ENCODE data around the gene IFNL3. TPM values are rescaled to one million over a fixed set of nuclear protein-coding genes. Genes with fewer than 3 reads are reported as not detected.
"Not testable (repeated sequence)": the region's sequence is repeated elsewhere in the genome, so short reads cannot be mapped to it uniquely, and the experiment has no call there.

Gene IFNL3
- not detected for total RNA-seq

DNA sequence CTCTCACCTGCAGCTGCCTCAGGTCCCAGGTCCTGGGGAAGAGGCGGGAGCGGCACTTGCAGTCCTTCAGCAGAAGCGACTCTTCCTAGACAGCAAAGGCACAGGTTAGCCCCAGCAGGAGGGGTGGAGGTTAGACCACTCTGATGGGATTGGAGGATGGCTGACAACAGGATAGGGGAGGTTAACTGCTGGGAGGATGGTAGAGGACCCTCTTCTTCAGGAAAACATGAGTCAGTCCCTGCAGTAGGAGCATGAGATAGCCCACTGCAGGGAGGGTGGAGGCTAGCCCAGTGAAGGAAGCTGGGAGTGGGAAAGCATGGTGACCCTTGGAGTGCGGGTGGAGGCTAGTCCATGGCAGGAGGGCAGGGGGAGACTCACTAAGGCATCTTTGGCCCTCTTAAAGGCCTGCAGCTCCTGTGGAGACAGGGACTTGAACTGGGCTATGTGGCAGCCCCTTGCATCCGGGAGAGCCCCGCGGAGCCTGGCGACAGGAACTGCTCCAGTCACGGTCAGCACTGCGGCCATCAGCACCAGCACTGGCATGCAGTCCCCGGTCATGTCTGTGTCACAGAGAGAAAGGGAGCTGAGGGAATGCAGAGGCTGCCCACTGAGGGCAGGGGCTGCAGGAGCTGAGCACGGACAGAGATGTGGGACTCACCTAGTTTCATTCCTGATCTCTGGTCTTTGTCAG, at the start of gene IFNL3:
TSS of gene IFNL3 (minus strand) at position 597 of the 691 bp plus-strand sequence. CDS start at position 558, 39 bp downstream.
- H3K27me3 ChIP-seq; intact Hi-C loops (cut with DNase I): not testable (repeated sequence)

DNA sequence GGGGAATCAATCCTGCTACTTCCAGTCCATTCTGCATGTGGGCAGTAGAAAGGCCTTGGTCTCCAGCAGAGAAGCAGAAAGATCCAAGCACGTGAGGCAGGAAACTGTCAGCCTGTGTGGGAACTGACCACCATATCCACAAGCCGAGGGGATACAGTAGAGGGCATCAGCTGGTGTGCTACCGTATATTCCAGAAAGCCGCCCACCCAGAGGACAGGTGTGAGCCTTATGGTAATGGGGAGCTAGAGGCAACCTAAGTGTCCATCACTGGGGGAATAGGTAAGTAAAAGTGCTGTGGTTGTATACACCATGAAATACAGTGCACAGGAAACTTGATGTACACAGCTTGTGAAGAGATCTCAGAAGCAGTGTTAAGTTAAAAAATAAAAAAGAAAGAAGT, 48.6 kb upstream of the IFNL3 start:
- Histone ChIP-seq H3K27me3 (no peaks in the 10 kb centered on the region), H3K36me3 (no peaks in the 10 kb centered on the region), H3K9me3 (no peaks in the 10 kb centered on the region), H3K4me1 (no peaks in the 10 kb centered on the region), H3K4me3 (replicated peaks in 1 of 3) (no peak overlapping the region), H3K27ac (no peak overlapping the region)
- intact Hi-C loops (cut with DNase I), result no loop called here
- TF ChIP-seq, protein P1, sequence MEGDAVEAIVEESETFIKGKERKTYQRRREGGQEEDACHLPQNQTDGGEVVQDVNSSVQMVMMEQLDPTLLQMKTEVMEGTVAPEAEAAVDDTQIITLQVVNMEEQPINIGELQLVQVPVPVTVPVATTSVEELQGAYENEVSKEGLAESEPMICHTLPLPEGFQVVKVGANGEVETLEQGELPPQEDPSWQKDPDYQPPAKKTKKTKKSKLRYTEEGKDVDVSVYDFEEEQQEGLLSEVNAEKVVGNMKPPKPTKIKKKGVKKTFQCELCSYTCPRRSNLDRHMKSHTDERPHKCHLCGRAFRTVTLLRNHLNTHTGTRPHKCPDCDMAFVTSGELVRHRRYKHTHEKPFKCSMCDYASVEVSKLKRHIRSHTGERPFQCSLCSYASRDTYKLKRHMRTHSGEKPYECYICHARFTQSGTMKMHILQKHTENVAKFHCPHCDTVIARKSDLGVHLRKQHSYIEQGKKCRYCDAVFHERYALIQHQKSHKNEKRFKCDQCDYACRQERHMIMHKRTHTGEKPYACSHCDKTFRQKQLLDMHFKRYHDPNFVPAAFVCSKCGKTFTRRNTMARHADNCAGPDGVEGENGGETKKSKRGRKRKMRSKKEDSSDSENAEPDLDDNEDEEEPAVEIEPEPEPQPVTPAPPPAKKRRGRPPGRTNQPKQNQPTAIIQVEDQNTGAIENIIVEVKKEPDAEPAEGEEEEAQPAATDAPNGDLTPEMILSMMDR (IDR thresholded peaks at IDR 0.05), result no peak
- TF ChIP-seq POLR2A (IDR thresholded peaks at IDR 0.05), result no peak
- no peak for DNase-seq
- WGBS, 2 donors, result 59 to 81% methylated on average over 4 of the region's 4 CpGs

More for the DNA sequence above, at the start of gene IFNL3:
- H3K4me1 ChIP-seq, result peaks cover 9 to 10% of the 10 kb centered on the region in 2 donors
- H3K4me3 ChIP-seq (replicated peaks in 1 of 3); DNase-seq; H3K9me3 ChIP-seq; H3K36me3 ChIP-seq; H3K27ac ChIP-seq: not testable (repeated sequence)
- 73 to 79% methylated on average over 4 of the region's 12 CpGs for WGBS, 2 donors

DNA sequence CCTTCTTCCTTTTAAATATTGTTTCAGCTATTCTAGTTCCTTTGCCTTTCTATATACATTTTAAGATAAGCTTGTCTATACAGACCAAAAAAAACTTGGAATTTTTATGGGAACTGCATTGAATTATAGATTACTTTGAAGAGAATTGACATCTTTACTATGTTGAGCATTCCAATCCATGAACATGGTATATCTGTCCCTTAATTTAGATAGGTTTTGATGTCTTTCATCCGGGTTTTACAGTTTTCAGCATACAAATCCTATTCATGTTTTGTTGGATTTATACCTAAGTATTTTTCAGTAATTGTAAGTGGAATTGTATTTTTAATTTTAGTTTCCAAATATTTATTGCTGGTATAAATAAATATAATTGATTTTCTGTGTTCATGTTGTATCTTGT, 39.2 kb upstream of the IFNL3 start:
- Histone ChIP-seq H3K27ac (no peak overlapping the region), H3K4me3 (replicated peaks in 1 of 3) (no peak overlapping the region), H3K9me3 (no peaks in the 10 kb centered on the region), H3K36me3 (no peaks in the 10 kb centered on the region), H3K27me3 (no peaks in the 10 kb centered on the region), H3K4me1 (no peaks in the 10 kb centered on the region)
- DNase-seq, result no peak
- 84 to 90% methylated on average over 1 of the region's 1 CpG for WGBS, 2 donors
- intact Hi-C loops (cut with DNase I), result no loop called here
- TF ChIP-seq POLR2A (IDR thresholded peaks at IDR 0.05), result no peak
- TF ChIP-seq, protein P1 (IDR thresholded peaks at IDR 0.05), result no peak

DNA sequence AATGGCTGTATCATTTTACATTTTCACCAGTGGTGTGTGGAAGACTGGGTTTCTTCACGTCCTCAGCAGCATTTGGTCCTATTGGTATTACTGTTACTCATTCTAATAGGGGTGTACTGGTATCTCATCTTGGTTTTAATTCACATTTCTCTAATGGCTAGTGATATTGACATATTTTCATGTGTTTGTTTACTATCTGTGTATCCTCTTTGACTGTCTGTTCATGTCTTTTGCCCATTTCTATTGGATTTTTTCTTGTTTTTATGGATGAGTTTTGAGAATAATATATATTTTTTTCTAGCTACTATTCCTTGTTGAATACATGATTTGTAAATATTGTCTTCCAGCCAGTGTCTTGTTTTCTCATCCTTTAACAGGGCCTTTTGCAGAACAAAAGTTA, 37.2 kb upstream of the IFNL3 start:
- 50 to 70% methylated on average over 1 of the region's 1 CpG for WGBS, 2 donors
- intact Hi-C loops (cut with DNase I), result no loop called here

DNA sequence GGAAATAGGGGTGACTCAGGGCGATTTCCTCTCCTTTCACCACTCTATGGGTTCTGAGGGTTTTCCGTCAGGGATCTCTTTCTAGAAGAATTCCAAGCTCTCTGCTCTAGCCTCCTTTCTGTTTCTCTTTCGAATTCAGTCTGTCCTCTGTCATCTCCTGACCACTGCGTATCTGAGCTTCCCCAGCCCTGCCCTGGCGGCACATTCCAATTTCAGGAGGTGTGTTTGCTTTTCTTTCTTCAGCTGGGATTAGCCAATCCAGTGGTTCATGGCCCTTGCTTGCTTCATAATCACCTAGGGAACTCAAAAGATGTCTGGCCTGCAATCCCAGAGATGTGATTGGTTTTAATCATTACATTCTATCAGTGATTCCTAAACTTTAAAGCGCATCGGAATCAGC, 32.8 kb upstream of the IFNL3 start:
- no peak for DNase-seq
- Histone ChIP-seq H3K4me3 (replicated peaks in 1 of 3) (no peak overlapping the region), H3K27ac (no peak overlapping the region), H3K36me3 (no peaks in the 10 kb centered on the region), H3K4me1 (no peaks in the 10 kb centered on the region), H3K27me3 (no peaks in the 10 kb centered on the region), H3K9me3 (no peaks in the 10 kb centered on the region)
- intact Hi-C loops (cut with DNase I), result no loop called here
- TF ChIP-seq POLR2A (IDR thresholded peaks at IDR 0.05), result no peak
- TF ChIP-seq, protein P1 (IDR thresholded peaks at IDR 0.05), result no peak
- WGBS, 2 donors, result 70 to 71% methylated on average over 7 of the region's 7 CpGs

More for the DNA sequence above, 37.2 kb upstream of the IFNL3 start:
- no peaks in the 10 kb centered on the region for H3K36me3 ChIP-seq
- H3K27me3 ChIP-seq, result no peaks in the 10 kb centered on the region
- H3K9me3 ChIP-seq, result no peaks in the 10 kb centered on the region
- H3K27ac ChIP-seq, result no peak overlapping the region
- TF ChIP-seq, protein P1 (IDR thresholded peaks at IDR 0.05), result no peak
- TF ChIP-seq POLR2A (IDR thresholded peaks at IDR 0.05), result no peak
- no peaks in the 10 kb centered on the region for H3K4me1 ChIP-seq
- H3K4me3 ChIP-seq (replicated peaks in 1 of 3), result no peak overlapping the region
- no peak for DNase-seq
